ENCODE measurements around the gene C16orf74. TPM values are rescaled to one million over a fixed set of nuclear protein-coding genes. Genes with fewer than 3 reads are reported as not detected.

C16orf74 gene
- total and polyA plus RNA-seq, 2 donors (not counting 1 experiment from before 2014, with no cell fraction given), result 73.0 to 83.3 TPM

DNA sequence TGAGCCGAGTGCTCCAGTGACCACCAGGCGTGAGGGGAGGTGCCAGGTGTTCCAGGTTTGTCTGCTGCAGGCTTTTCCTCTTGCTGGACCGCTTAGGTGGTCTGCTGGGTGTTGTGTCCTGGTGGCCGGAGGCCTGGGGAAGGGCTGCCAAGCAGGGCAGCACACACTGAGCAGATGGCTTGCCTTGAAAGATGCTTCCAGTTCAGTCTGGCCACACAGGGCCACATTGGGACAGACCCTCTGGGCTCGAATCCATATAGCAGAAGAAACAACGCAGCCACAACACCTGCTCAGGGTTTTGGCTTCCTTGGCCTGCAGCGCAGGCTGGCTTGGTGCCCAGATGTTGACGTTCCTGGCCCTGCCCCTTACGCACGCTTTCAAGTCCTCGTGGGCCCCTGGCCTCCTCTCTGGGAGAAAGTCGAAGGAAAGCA lies 87.0 kb downstream of the C16orf74 start:
- Mint-ChIP-seq H3K4me3 (no peak overlapping the region), H3K4me1 (peaks cover 4% of the 10 kb centered on the region), H3K27me3 (no peaks in the 10 kb centered on the region), H3K27ac (no peak overlapping the region), H3K9me3 (ENCODE audit: insufficient read depth) (no peaks in the 10 kb centered on the region)
- CTCF ChIA-PET, result no interaction called here
- Histone ChIP-seq H2AFZ (ENCODE audit: insufficient read depth, low read depth, low read length, poor library complexity, severe bottlenecking) (no peak overlapping the region), H3K9ac (ENCODE audit: low read length) (no peak overlapping the region), H3K79me2 (ENCODE audit: control insufficient read depth, insufficient read depth, low read length) (peaks cover 15% of the 10 kb centered on the region), H3K27me3 (replicated peaks in 1 of 4; ENCODE audit: control extremely low read depth in 1 of 4, control insufficient read depth in 3 of 4, insufficient read depth in 4 of 4, low read length in 3 of 4) (no peaks in the 10 kb centered on the region), H3K27ac (ENCODE audit: low read length in 2 of 2) (no peak overlapping the region), H3K4me1 (ENCODE audit: control insufficient read depth in 2 of 2, insufficient read depth in 2 of 2, low read length in 2 of 2) (no peaks in the 10 kb centered on the region), H4K20me1 (ENCODE audit: control insufficient read depth, insufficient read depth, low read length, poor library complexity, severe bottlenecking) (peaks cover 50% of the 10 kb centered on the region), H3K9me3 (ENCODE audit: control extremely low read depth in 1 of 3, control insufficient read depth in 2 of 3, insufficient read depth in 1 of 3, low read length in 2 of 3) (no peaks in the 10 kb centered on the region), H3K4me2 (replicated peaks; ENCODE audit: low read depth, low read length, poor library complexity, severe bottlenecking) (no peak overlapping the region), H3K4me3 (ENCODE audit: control extremely low read depth in 1 of 5, extremely low read depth in 1 of 5, insufficient read depth in 1 of 5, low read depth in 2 of 5, low read length in 4 of 5) (no peak overlapping the region), H3K36me3 (replicated peaks in 1 of 2; ENCODE audit: control extremely low read depth in 1 of 2, control insufficient read depth in 1 of 2, extremely low read depth in 1 of 2, insufficient read depth in 2 of 2, low read length in 1 of 2) (peaks cover 0 to 79% of the 10 kb centered on the region in 2 experiments)
- WGBS (ENCODE audit: insufficient coverage), result 84% methylated on average over 12 of the region's 12 CpGs
- TF ChIP-seq, protein P1, sequence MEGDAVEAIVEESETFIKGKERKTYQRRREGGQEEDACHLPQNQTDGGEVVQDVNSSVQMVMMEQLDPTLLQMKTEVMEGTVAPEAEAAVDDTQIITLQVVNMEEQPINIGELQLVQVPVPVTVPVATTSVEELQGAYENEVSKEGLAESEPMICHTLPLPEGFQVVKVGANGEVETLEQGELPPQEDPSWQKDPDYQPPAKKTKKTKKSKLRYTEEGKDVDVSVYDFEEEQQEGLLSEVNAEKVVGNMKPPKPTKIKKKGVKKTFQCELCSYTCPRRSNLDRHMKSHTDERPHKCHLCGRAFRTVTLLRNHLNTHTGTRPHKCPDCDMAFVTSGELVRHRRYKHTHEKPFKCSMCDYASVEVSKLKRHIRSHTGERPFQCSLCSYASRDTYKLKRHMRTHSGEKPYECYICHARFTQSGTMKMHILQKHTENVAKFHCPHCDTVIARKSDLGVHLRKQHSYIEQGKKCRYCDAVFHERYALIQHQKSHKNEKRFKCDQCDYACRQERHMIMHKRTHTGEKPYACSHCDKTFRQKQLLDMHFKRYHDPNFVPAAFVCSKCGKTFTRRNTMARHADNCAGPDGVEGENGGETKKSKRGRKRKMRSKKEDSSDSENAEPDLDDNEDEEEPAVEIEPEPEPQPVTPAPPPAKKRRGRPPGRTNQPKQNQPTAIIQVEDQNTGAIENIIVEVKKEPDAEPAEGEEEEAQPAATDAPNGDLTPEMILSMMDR (IDR thresholded peaks at IDR 0.05), result no peak
- no peak for TF ChIP-seq EZH2 (IDR thresholded peaks at IDR 0.05; ENCODE audit: borderline replicate concordance, insufficient read depth, low read depth, low read length, poor library complexity, severe bottlenecking)
- POLR2A ChIA-PET, result no interaction called here
- DNase-seq, result no peak
- no peak for ATAC-seq (ENCODE audit: low read depth)
- intact Hi-C loops (cut with micrococcal nuclease), result no loop called here

DNA sequence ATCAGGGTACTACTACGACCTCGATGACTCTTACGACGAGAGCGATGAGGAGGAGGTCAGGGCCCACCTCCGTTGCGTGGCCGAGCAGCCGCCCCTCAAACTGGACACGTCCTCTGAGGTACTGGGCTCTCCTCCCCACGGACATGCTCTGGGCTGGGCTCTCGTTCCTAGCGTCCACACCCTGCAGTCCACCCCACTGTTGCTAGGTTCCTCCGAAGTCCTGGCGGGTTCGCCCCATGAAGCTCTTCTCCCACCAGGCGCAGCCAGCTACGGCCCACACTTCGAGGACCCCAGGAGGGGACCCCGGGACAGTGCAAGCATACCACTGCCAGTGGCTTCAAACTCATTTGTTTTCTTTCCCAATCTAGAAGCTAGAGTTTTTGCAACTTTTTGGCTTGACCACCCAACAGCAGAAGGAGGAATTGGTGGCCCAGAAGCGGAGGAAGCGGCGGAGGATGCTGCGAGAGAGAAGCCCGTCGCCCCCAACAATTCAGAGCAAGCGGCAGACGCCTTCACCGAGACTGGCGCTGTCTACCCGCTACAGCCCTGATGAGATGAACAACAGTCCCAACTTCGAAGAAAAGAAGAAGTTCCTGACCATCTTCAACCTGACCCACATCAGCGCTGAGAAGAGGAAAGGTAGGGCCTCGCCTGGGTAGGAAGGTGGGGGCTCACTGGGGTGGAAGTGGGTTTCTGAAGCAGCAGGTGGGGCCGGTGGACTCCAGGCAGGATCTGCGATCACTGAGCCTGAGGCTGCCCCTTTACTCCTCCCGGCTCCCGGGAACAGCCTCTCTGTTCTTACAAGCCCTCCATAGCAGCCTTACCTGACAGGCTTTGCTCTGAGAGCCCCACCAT lies 87.7 kb downstream of the C16orf74 start:
- peaks cover 12% of the 10 kb centered on the region for H3K79me2 ChIP-seq (ENCODE audit: control insufficient read depth, insufficient read depth, low read length)
- CTCF ChIA-PET, result interaction anchor here (1.4 kb wide), 1 partner anchor 97 kb away, joined by 4 read pairs; no protein-coding TSS in a partner anchor
- H3K27me3 Mint-ChIP-seq, result no peaks in the 10 kb centered on the region
- peaks cover 0 to 81% of the 10 kb centered on the region in 2 experiments for H3K36me3 ChIP-seq (replicated peaks in 1 of 2; ENCODE audit: control extremely low read depth in 1 of 2, control insufficient read depth in 1 of 2, extremely low read depth in 1 of 2, insufficient read depth in 2 of 2, low read length in 1 of 2)
- H3K9ac ChIP-seq (ENCODE audit: low read length), result no peak overlapping the region
- no peak overlapping the region for H3K27ac ChIP-seq (ENCODE audit: low read length in 2 of 2)
- no peak overlapping the region for H3K27ac Mint-ChIP-seq
- TF ChIP-seq, protein P1 (IDR thresholded peaks at IDR 0.05), result no peak
- TF ChIP-seq EZH2 (IDR thresholded peaks at IDR 0.05; ENCODE audit: borderline replicate concordance, insufficient read depth, low read depth, low read length, poor library complexity, severe bottlenecking), result no peak
- no peak overlapping the region for H3K4me3 ChIP-seq (ENCODE audit: control extremely low read depth in 1 of 5, extremely low read depth in 1 of 5, insufficient read depth in 1 of 5, low read depth in 2 of 5, low read length in 4 of 5)
- peaks cover 55% of the 10 kb centered on the region for H4K20me1 ChIP-seq (ENCODE audit: control insufficient read depth, insufficient read depth, low read length, poor library complexity, severe bottlenecking)
- DNase-seq (no peak), ATAC-seq (ENCODE audit: low read depth) (no peak)
- intact Hi-C loops (cut with micrococcal nuclease), result no loop called here
- no peaks in the 10 kb centered on the region for H3K27me3 ChIP-seq (replicated peaks in 1 of 4; ENCODE audit: control extremely low read depth in 1 of 4, control insufficient read depth in 3 of 4, insufficient read depth in 4 of 4, low read length in 3 of 4)
- 99% methylated on average over 33 of the region's 38 CpGs for WGBS (ENCODE audit: insufficient coverage)
- H3K4me3 Mint-ChIP-seq, result no peak overlapping the region
- H2AFZ ChIP-seq (ENCODE audit: insufficient read depth, low read depth, low read length, poor library complexity, severe bottlenecking), result no peak overlapping the region
- no peak overlapping the region for H3K4me2 ChIP-seq (replicated peaks; ENCODE audit: low read depth, low read length, poor library complexity, severe bottlenecking)
- H3K4me1 ChIP-seq (ENCODE audit: control insufficient read depth in 2 of 2, insufficient read depth in 2 of 2, low read length in 2 of 2), result no peaks in the 10 kb centered on the region
- POLR2A ChIA-PET, result no interaction called here
- peaks cover 4% of the 10 kb centered on the region for H3K4me1 Mint-ChIP-seq
- no peaks in the 10 kb centered on the region for H3K9me3 Mint-ChIP-seq (ENCODE audit: insufficient read depth)
- H3K9me3 ChIP-seq (ENCODE audit: control extremely low read depth in 1 of 3, control insufficient read depth in 2 of 3, insufficient read depth in 1 of 3, low read length in 2 of 3), result no peaks in the 10 kb centered on the region

Measured in B cell (primary cell).